Activated naive CD4-positive, alpha-beta T cell treated with anti-CD3 and anti-CD28 coated beads, Interleukin-2, amount 50 U/mL, for 16 hours (primary cell): ENCODE measurements around the gene FAM234B.
"Not testable (repeated sequence)": the region's sequence is repeated elsewhere in the genome, so short reads cannot be mapped to it uniquely, and the experiment has no call there.

Experiments
- DNase-seq: peaks from one replicate; pipeline ENCODE4 v3.0.0-alpha.2; 2020

FAM234B gene

DNA sequence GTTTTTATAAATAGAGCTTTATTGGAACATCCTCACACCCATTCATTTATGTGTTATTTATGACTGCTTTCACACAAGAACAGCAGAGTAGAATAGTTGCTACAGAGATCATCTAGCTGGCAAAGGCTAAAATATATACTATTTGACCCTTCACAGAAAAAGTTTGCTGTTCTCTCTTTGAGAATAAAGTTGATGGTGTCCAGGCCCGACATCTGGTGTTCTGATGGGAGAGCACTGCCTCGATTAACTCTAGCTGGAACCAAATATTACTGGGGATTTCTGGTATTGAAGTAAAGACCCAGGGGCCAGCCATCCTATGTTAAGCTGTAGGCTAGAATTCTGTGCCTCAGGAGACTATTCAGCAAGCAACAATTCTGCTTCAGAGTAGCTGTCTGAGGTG lies 21.8 kb downstream of the FAM234B start:
- DNase-seq: no peak

- DNase-seq: no peak
Measured at GRCh38 chr12:13066459-13066858, 22.3 kb downstream of the FAM234B start.

GRCh38 chr12:13067322-13067721 lies 23.1 kb downstream of the FAM234B start:
- no peak for DNase-seq

GRCh38 chr12:13069380-13069779 lies 25.2 kb downstream of the FAM234B start:
- DNase-seq: no peak

GRCh38 chr12:13071305-13072280 lies 27.4 kb downstream of the FAM234B start:
- no peak for DNase-seq

- DNase-seq: no peak
Measured at GRCh38 chr12:13073173-13073572, 29.0 kb downstream of the FAM234B start.

GRCh38 chr12:13074396-13075117 lies 30.4 kb downstream of the FAM234B start:
- no peak for DNase-seq

- no peak for DNase-seq
Measured at GRCh38 chr12:13075118-13075480, 30.9 kb downstream of the FAM234B start.

GRCh38 chr12:13075786-13076570 lies 31.8 kb downstream of the FAM234B start:
- no peak for DNase-seq

- DNase-seq: no peak
Measured at GRCh38 chr12:13079440-13079906, 35.3 kb downstream of the FAM234B start.

DNA sequence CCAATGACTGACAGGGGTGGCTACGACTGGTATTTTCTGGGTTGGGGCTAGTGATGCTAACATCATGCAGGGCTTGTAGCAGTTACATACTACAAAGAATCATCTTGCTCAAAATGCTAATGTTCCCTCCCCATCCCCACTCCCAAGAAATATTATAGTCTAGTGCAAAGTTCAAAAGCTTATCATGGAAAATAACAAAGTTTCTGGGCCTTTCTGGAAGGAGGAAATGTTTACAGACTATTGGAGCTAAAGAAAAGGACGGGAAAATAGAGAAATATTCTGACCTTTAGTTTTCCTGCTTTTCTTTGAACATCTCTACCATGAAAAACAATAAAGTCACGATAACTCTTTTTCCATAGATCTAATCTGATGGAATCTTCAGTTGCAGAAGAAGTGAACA lies 36.1 kb downstream of the FAM234B start:
- no peak for DNase-seq

- no peak for DNase-seq
Measured at GRCh38 chr12:13082861-13083260, 38.7 kb downstream of the FAM234B start.

GRCh38 chr12:13083638-13084037 lies 39.5 kb downstream of the FAM234B start:
- DNase-seq: not testable (repeated sequence)

DNA sequence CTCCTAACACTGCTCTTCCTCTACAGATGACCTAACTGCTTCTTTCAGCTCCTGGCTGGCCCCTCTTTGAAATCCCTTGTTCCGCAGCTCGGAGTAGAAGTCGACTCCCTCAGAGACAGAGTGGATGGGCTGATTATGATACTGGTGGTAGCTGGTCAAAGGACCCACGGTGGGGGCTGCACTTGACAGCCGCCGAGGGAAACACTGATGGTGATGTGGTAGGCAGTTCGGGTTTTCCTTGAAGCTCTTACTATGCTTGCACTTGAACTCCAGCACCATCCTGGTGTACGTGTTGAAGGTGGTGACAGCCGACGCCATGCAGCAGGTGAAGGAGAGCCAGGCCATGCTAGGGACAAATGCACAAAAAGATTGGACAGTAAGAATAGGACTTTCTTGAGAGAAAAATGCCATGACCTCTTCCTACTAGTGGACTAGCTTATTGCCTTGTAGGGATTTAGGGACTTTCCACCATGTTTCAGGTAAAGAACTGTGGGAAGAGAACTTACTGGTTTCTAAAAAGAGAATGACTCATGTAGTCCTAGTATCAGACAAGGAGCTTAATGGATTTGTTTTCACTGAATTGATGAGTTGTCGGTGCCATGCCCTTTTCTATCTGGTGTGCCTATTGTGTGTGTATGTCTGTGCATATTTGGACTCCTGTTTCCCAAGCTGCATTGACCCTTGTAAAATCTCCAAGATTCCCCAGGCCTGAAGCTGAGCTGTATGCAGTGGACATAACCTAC lies 40.9 kb downstream of the FAM234B start:
- no peak for DNase-seq

DNA sequence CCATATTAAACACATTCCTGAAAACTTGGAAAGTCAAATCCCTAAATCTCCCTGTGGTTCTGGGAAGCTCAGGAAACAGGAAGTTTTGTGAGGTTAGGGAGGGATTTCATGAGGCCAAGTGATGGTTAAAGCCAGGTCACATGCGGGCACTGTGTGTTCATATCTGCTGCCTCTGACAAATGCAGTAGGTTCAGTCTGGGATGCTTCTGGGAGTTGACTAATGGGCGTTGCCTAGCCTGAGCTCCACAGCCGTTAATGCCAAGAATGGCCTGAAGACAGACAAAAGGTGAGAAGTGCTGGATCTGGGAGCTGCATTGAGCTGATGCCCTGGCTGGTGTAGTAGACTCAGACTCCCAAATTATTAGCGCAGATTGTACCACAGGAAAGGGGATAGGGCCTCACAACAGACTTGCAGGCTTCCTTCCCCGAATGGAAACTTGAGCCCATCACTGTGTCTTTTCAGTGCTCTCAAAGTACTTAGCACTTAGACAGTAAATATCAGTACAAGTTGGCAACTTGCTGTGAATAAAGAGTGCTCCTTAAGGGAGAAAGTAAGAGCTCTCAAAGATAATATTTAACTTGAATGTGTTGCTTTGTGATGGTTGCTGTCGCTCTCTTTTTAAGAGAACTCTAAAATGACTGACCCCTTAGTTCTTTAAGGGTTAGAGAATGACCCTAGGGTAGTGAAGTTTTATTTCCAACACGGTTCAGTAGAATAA lies 41.9 kb downstream of the FAM234B start:
- no peak for DNase-seq

DNA sequence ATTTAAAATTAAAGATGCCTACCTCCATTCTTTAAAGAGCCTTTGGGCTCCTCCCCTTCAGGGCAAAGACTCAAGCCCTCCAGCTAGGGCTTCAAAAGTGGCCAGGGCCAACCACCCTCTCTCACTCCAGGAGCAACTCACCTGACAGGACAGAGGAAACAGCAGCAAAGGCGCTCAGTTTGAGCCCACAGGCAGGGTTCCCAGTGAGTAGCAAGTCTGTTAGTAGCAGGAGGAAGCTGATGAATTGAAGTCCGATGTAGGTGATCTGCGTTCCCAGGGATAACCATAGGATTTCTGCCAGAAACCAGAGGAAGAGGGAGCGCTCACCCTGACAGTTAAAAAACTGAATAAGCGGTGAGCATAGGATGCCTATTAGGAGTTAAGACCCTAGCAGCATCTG lies 43.6 kb downstream of the FAM234B start:
- DNase-seq: no peak

- DNase-seq: no peak
Measured at GRCh38 chr12:13088496-13088895, 44.3 kb downstream of the FAM234B start.

GRCh38 chr12:13090054-13090453 lies 45.9 kb downstream of the FAM234B start:
- DNase-seq: no peak

- DNase-seq: no peak
Measured at GRCh38 chr12:13091832-13092231, 47.7 kb downstream of the FAM234B start.

GRCh38 chr12:13093191-13093847 lies 49.1 kb downstream of the FAM234B start:
- DNase-seq: no peak

DNA sequence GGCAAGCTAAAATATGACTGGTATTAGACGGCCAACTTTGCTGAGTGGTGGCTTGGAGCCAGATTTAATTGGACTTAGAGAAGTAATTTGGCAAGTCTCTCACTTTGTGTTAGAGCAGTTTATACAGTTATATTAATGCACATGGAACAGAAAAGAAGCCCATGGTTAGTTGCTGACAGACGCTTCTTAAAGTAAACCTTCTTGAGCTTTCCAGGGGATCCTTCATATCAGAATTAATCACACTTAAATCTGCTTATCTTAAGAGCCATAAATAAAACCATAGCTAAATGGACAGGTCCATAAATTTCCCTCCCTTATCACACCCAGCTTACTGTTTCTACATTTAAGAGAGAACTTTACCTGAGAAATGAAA lies 49.7 kb downstream of the FAM234B start:
- no peak for DNase-seq
